SU-DHL-6 (cell line): Measurements from ENCODE around the gene DUSP14.

Experiments used
- H2AFZ ChIP-seq: fragments of 200-600 bp; sonication (generic); 2 replicates; pipeline ENCODE4 v1.6.1; 2014; ENCODE audit warnings: low read depth, mild to moderate bottlenecking, moderate library complexity, mixed read lengths, antibody characterized with exemption, low read length; ENCODE audit not compliant: severe bottlenecking
- H3F3A ChIP-seq: fragments of 200-600 bp; shearing (Covaris generic); 2 replicates; pipeline ENCODE4 v1.6.0; 2016; ENCODE audit warnings: antibody characterized with exemption, mild to moderate bottlenecking; ENCODE audit not compliant: insufficient read depth
- H3K27ac ChIP-seq: fragments of 200-600 bp; sonication (generic); 2 replicates; pipeline ENCODE4 v1.5.1; 2016; ENCODE audit warnings: low read depth, mild to moderate bottlenecking, low read length, moderate library complexity, mixed read lengths
- H3K27me3 ChIP-seq: fragments of 200-600 bp; sonication (generic), shearing (Covaris generic); 2 replicates; pipeline ENCODE4 v1.6.0; 2014; ENCODE audit warnings: mild to moderate bottlenecking, low read length
- H3K36me3 ChIP-seq: fragments of 200-600 bp; sonication (generic); 2 replicates; pipeline ENCODE4 v1.6.1; 2014; ENCODE audit warnings: mild to moderate bottlenecking, low read length, mixed read lengths
- H3K4me2 ChIP-seq: fragments of 300-600, 200-600 bp; shearing (Covaris generic), sonication (generic); 2 replicates; pipeline ENCODE4 v1.6.0; 2014; ENCODE audit warnings: low read length, low read depth, mild to moderate bottlenecking; ENCODE audit not compliant: poor library complexity, severe bottlenecking
- H3K4me3 ChIP-seq: fragments of 200-600 bp; sonication (generic); 2 replicates; pipeline ENCODE4 v1.5.1; 2014; ENCODE audit warnings: antibody characterized with exemption, low read length, mild to moderate bottlenecking, mixed read lengths; ENCODE audit not compliant: insufficient read depth, poor library complexity, severe bottlenecking
- H3K79me2 ChIP-seq: fragments of 200-600 bp; sonication (generic); 2 replicates; pipeline ENCODE4 v1.6.1; 2014; ENCODE audit warnings: mild to moderate bottlenecking, low read length, moderate library complexity; ENCODE audit not compliant: insufficient read depth
- H3K9ac ChIP-seq: fragments of 200-600 bp; sonication (generic); 2 replicates; pipeline ENCODE4 v1.7.0; 2014; ENCODE audit warnings: mild to moderate bottlenecking, low read length
- H3K9me2 ChIP-seq: fragments of 200-600 bp; sonication (generic); replicated peaks from 2 replicates; pipeline ENCODE4 v1.6.1; 2014; ENCODE audit warnings: low read length; ENCODE audit not compliant: insufficient read depth
- H3K9me3 ChIP-seq: fragments of 200-600 bp; sonication (generic); 2 replicates; pipeline ENCODE4 v1.6.1; 2014; ENCODE audit warnings: low read length, mixed read lengths; ENCODE audit not compliant: insufficient read depth
- H4K20me1 ChIP-seq: fragments of 200-600 bp; sonication (generic); 2 replicates; pipeline ENCODE4 v1.6.1; 2014; ENCODE audit warnings: low read depth, mild to moderate bottlenecking, antibody characterized with exemption, low read length, moderate library complexity, mixed read lengths
- EZH2phosphoT487 ChIP-seq: fragments of 200-600 bp; sonication (generic), shearing (Covaris generic); conservative IDR thresholded peaks from 2 replicates; pipeline ENCODE4 v1.6.1; 2018; ENCODE audit warnings: mild to moderate bottlenecking, antibody characterized with exemption, low read length, moderate library complexity, mixed read lengths
- TF ChIP-seq, protein P1 (sequence below): fragments of 200-600 bp; sonication (generic); IDR thresholded peaks from one replicate; pipeline ENCODE4 v1.5.1; 2017; ENCODE audit warnings: antibody characterized with exemption, mild to moderate bottlenecking, low read length, moderate library complexity; ENCODE audit not compliant: insufficient read depth, poor library complexity, severe bottlenecking

The DUSP14 gene

DNA sequence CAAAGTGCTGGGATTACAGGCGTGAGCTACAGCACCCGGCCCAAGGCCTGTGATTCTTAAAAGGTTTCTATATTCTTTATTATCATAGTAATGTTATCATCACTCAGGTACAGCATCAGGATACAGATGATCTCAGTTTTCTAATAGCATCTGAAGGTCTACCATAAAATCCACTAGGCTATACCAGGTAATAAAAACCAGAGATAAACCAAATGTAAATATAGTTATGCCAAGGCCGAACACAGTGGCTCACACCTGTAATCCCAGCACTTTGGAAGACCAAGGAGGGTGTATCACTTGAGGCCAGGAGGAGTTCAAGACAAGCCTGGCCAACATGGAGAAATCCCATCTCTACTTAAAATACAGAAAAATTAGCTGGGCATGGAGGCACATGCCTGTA, 65.7 kb downstream of the DUSP14 start:
- H3K9me2 ChIP-seq, result no peaks in the 10 kb centered on the region
- peaks cover 16% of the 10 kb centered on the region for H3K79me2 ChIP-seq
- H3K4me2 ChIP-seq, result no peak overlapping the region
- TF ChIP-seq, protein P1, sequence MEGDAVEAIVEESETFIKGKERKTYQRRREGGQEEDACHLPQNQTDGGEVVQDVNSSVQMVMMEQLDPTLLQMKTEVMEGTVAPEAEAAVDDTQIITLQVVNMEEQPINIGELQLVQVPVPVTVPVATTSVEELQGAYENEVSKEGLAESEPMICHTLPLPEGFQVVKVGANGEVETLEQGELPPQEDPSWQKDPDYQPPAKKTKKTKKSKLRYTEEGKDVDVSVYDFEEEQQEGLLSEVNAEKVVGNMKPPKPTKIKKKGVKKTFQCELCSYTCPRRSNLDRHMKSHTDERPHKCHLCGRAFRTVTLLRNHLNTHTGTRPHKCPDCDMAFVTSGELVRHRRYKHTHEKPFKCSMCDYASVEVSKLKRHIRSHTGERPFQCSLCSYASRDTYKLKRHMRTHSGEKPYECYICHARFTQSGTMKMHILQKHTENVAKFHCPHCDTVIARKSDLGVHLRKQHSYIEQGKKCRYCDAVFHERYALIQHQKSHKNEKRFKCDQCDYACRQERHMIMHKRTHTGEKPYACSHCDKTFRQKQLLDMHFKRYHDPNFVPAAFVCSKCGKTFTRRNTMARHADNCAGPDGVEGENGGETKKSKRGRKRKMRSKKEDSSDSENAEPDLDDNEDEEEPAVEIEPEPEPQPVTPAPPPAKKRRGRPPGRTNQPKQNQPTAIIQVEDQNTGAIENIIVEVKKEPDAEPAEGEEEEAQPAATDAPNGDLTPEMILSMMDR, result no peak
- TF ChIP-seq EZH2phosphoT487, result no peak
- no peaks in the 10 kb centered on the region for H3K27me3 ChIP-seq
- no peaks in the 10 kb centered on the region for H3K9me3 ChIP-seq
- no peak overlapping the region for H2AFZ ChIP-seq
- H3K4me3 ChIP-seq, result no peak overlapping the region
- no peak overlapping the region for H3K9ac ChIP-seq
- 0 out of 2 replicates have a peak, but pooled peaks cover 3% of the 10 kb centered on the region for H4K20me1 ChIP-seq
- H3F3A ChIP-seq, result no peaks in the 10 kb centered on the region
- no peak overlapping the region for H3K27ac ChIP-seq
- H3K36me3 ChIP-seq, result peaks cover 28% of the 10 kb centered on the region; the same call in 1 of the 2 replicates

DNA sequence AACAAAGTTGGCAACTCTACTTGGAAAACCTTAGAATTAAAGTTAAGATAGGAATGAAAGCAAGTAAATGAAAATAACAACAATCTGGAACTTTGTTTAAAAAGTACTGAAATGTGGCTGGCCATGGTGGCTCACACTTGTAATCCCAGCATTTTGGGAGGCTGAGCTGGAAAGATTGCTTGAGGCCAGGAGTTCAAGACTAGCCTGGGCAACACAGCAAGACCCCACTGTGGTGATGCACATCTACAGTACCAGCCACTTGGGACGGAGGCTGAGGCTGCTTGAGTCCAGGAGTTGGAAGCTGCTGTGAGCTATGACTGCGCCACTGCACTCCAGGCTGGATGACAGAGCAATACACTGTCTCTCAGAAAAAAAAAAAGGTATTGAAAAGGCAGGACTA, 67.8 kb downstream of the DUSP14 start:
- Histone ChIP-seq H3F3A (no peaks in the 10 kb centered on the region; the same call in 1 of the 2 replicates), H3K79me2 (no peaks in the 10 kb centered on the region), H3K9me3 (no peaks in the 10 kb centered on the region), H2AFZ (no peak overlapping the region), H3K9me2 (no peaks in the 10 kb centered on the region), H3K27me3 (no peaks in the 10 kb centered on the region), H4K20me1 (no peaks in the 10 kb centered on the region), H3K4me2 (no peak overlapping the region), H3K36me3 (peaks cover 35% of the 10 kb centered on the region), H3K27ac (no peak overlapping the region), H3K4me3 (no peak overlapping the region), H3K9ac (no peak overlapping the region)
- TF ChIP-seq EZH2phosphoT487, result no peak
- TF ChIP-seq, protein P1, result no peak

DNA sequence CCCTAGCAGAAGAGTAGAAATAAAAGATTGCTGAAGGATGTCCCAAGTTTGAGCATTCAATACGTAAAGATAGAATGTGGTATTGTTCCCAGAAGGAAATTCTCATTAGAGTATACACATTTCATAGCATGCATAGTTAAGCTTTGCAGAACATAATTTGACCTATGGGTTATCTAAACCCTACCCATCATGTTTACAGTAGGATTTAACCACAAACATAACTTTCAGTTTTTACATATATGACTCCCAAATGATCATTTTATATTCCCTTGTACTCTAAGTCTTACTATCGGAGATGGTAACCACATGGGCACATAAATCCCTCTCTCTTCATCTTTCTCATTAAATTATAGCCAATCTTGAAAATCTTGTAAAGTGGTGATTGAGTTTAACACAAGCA, 68.6 kb downstream of the DUSP14 start:
- TF ChIP-seq, protein P1, result no peak
- no peak for TF ChIP-seq EZH2phosphoT487
- H3K9me2 ChIP-seq, result no peaks in the 10 kb centered on the region
- H3K27me3 ChIP-seq, result no peaks in the 10 kb centered on the region
- H3F3A ChIP-seq, result no peaks in the 10 kb centered on the region; the same call in 1 of the 2 replicates
- no peaks in the 10 kb centered on the region for H4K20me1 ChIP-seq
- H3K27ac ChIP-seq, result no peak overlapping the region
- peaks cover 29% of the 10 kb centered on the region for H3K36me3 ChIP-seq
- H3K9me3 ChIP-seq, result no peaks in the 10 kb centered on the region
- H3K79me2 ChIP-seq, result no peaks in the 10 kb centered on the region
- no peak overlapping the region for H3K4me2 ChIP-seq
- H3K9ac ChIP-seq, result no peak overlapping the region
- H2AFZ ChIP-seq, result no peak overlapping the region
- H3K4me3 ChIP-seq, result no peak overlapping the region
